HG03439 (cell line): ENCODE measurements around the gene RCBTB2.
"Not testable (repeated sequence)": the region's sequence is repeated elsewhere in the genome, so short reads cannot be mapped to it uniquely, and the experiment has no call there.

ENCODE experiments used
- ATAC-seq: cut with Tn5 transposase; IDR thresholded peaks from one replicate; pipeline ENCODE4 v1.9.1; 2021; ENCODE audit warnings: mild to moderate bottlenecking, moderate library complexity; ENCODE audit not compliant: unreplicated experiment

Gene RCBTB2

DNA sequence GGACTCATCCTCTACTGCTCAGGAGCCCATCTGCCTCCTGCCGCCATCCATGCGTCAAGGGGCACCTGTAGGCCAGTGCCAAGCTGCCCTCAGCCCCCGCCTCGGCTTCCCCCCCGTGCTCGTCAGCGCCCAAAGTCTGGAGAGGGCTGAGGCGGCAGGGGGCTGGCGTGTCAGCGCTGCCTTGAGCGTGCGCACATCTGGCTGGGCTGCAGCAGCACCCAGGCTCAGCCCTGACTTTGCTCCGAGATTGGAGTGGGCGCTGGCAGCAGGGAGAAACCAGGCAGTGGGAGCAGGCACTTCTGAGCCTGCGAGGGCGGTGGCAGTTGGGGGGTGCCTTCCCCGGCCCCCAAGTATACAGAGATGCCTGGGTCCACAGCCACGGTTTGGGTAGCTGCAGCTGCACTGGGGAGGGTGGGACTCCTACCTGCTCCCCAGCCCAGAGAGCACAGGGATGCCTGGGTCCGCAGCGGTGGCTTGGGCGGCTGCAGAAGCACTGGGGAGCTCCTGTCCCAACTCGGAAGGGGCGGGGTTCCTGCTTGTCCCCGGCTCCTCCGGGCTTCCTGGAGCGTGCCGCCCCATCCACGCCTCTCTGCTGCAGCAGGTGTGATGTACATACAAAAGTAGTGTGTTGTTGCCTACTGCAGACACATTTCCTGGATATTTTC is 75.2 kb downstream of the RCBTB2 start:
- no peak for ATAC-seq

DNA sequence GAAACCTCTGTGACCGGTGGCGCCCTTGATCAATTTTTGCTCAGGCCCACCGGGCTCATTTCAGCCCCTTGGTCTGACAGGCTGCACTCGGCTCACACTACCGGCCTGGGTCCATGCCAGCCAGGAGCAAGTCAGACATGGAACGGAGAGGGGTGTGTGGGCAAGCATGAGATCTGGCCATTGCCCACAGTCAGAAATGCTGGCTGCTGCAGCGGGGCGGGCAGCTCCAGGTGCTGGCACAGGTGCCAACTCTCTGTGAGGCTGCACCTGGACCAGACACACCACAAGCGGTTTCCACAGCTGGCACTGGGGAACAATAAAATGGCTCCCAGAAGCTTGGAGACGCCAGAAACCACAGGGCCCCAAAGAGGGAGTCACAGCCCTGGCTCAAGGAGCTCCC is 76.3 kb downstream of the RCBTB2 start:
- ATAC-seq, result no peak

DNA sequence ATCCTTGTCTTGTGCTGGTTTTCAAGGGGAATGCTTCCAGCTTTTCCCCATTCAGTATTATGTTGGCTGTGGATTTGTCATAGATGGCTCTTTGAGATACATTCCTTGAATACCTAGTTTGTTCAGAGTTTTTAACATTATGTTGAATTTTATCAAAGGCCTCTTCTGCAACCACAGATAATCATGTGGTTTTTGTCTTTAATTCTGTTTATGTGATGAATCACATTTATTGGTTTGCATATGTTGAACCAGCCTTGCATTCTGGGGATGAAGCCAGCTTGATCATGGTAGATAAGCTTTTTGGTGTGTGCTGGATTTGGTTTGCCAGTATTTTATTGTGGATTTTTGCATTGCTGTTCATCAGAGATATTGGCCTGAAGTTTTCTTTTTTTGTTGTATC is 81.7 kb downstream of the RCBTB2 start:
- ATAC-seq, result not testable (repeated sequence)

DNA sequence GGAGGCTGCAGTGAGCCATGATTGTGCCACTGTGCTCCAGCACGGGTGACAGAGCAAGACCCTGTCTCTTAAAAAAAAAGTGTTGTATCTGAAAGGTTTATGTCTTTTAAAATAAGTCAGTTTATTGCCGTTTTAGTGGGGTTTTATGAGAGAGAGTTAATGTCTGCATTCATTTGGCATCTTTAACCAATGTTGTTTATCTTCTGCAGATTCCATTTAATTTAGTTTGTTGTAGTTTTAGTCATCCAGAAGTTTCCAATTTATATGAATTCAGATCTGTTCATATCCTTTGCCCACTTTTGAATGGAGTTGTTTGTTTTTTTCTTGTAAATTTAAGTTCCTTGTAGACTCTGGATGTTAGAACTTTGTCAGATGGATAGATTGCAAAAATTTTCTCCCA is 83.2 kb downstream of the RCBTB2 start:
- ATAC-seq, result no peak

DNA sequence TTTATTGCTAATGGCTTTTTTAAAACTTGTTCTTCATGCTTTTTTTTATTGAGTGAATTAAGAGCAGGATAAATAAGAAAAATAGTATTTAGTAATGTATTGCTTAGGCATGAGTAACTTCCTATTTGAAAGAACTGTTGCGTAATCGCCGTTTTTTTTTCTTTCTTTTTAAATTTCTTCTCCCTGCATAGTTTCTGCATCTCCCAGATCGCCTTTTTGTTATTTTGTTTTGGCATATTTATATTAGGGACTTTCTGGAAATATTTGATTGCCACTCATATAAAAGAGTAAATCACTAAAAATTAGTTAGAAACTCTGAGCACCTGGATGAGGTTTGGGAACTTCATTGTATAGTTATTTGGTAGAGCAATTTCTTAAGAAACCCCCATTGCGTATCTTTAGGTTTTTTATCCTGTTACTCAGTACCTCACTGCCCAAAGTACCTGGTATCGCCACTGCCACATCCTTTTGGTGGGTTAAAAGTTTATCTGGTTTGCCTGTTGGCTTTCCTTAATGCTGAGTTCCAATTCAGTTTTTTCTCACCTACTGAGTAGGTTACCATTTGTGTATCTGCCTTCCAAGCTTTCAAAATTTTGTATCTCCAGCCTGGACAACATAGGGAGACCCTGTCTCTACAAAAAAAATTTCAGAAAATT is 83.8 kb downstream of the RCBTB2 start:
- no peak for ATAC-seq

DNA sequence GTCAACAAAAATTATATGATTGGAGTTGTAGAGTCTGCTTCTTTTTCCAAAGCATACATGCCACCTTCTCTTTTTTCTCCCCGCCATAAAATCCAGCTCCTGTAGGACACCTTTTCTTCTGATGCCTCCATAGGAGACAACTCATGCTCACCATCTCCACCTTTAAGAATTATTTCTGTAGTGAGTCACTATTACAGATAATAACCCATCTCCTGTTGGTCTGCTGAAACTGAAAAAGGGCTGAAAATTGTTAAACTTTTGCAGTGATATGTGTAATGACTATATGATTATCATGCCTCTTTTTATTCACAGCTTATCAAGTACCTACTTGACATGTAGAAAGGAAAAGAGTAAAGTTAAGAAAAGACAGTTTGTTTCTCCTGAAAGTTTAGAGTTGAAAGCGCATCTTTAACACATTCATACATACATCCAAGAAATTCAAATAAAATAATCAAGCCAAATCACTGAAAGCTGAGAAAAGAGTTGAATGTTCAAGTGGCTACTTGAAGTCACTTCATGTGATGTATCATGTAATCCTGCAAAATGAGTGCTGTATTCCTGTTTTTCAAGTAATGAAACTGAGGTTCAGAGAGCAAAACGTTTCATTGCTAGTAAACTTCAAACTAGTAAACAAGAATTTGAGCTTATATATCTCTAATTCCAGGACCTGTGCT is 84.5 kb downstream of the RCBTB2 start:
- ATAC-seq, result no peak

DNA sequence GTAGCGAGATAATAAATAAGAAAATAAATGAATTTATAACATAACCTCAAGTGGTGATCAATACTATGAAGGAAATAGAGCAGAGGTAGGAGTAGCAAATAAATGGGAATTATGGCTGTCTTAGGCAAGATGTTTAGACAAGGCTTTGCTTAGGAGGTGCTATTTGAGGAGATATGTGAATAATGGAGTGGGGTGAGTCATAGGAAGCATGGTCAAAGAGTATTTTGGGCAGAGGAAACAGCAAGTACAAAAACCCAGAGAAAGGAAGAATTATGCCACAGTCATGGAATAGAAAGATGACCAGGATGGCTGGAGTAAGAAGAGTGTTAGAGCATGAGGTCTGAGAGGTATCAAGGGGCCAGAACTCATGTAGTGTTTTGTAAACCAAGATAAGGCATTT is 86.4 kb downstream of the RCBTB2 start:
- no peak for ATAC-seq

DNA sequence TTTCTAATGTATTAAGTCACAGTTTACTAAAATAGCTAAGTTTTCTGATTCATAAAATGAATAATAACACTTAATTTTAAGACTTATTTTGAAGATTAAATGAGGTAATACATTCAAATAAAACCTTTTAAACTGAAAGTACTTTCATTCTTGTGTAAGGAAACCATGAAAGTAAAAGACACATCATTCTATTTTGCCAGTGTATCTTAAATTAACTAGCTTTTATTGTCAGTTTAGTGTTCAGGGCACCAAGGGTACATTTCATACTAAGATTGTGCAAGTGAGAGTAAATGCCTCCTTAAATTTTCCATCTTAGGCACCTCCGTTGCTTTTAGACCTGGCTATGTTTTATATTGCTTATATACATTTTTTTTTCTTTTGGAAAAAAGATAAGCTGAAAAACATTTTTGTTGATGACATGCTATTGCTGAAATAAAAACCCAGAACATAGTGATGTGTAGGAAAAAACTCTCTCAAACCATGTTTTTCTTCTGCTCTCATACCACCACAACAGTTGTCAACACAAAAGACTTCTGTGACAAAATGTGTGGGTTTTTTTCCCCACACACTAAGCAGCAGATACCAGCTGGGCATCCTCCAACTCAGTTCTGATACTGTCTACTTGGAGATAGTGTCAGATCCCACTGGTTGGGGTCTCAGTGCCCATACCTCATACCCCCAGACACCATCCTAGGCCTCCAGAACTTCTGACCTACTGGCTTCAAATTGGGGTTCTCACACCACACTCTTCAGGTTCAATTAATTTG is 89.3 kb downstream of the RCBTB2 start:
- ATAC-seq, result no peak
